Panc1 (cell line): Measurements from ENCODE around the gene IPO4.

Experiments used
- CTCF ChIP-seq: fragments of 450-650 bp; IDR thresholded peaks from 2 replicates; pipeline ENCODE4 v1.5.1; 2017; ENCODE audit warnings: mild to moderate bottlenecking
- POLR2AphosphoS5 ChIP-seq: IDR thresholded peaks from 2 replicates; pipeline ENCODE4 v1.6.1; 2012; ENCODE audit warnings: mild to moderate bottlenecking, low read depth, low read length, moderate library complexity
- REST ChIP-seq, 2 experiments: IDR thresholded peaks; 2 replicates each; pipeline ENCODE4 v1.6.1; 2011 to 2012; ENCODE audit warnings: low read depth in 2 of 2, control low read depth in 1 of 2, low read length in 1 of 2, mild to moderate bottlenecking in 1 of 2, moderate library complexity in 1 of 2; ENCODE audit not compliant: insufficient read depth in 1 of 2
- SIN3A ChIP-seq: IDR thresholded peaks from 2 replicates; pipeline ENCODE4 v1.6.1; 2012; ENCODE audit warnings: low read depth, mild to moderate bottlenecking, low read length, moderate library complexity, borderline replicate concordance; ENCODE audit not compliant: insufficient read depth
- TCF7L2 ChIP-seq: IDR thresholded peaks from 2 replicates; pipeline ENCODE4 v1.6.1; 2011; ENCODE audit warnings: mild to moderate bottlenecking, low read depth, low read length, inconsistent platforms

- TF ChIP-seq CTCF = no peak
- no peak for TF ChIP-seq REST (IDR thresholded peaks at IDR 0.05; ENCODE audit: insufficient read depth in 1 of 2, low read depth in 2 of 2, low read length in 1 of 2)
- no peak for TF ChIP-seq POLR2AphosphoS5
- TF ChIP-seq TCF7L2 = no peak
- TF ChIP-seq SIN3A = no peak
Observed at GRCh38 chr14:24130380-24130716, 58.3 kb downstream of the IPO4 start, which contains the start of gene FITM1.
